ENCODE measurements around the gene ZDHHC16.

- TF ChIP-seq SNAI2 (CRISPR knock-in tag; IDR thresholded peaks at IDR 0.05) (no peak), TOX (CRISPR knock-in tag; IDR thresholded peaks at IDR 0.05; ENCODE audit: borderline replicate concordance) (no peak), ZFP30 (CRISPR knock-in tag; IDR thresholded peaks at IDR 0.05) (no peak), PATZ1 (CRISPR knock-in tag; IDR thresholded peaks at IDR 0.05; ENCODE audit: borderline replicate concordance) (no peak), CSDC2 (CRISPR knock-in tag; IDR thresholded peaks at IDR 0.05) (no peak), BACH2 (CRISPR knock-in tag; IDR thresholded peaks at IDR 0.05; ENCODE audit: borderline replicate concordance) (no peak), ZC3H10 (CRISPR knock-in tag; IDR thresholded peaks at IDR 0.05) (no peak), ZNF565 (CRISPR knock-in tag; conservative IDR thresholded peaks at IDR 0.05; ENCODE audit: low read depth) (no peak), ARNTL (CRISPR knock-in tag; IDR thresholded peaks at IDR 0.05; ENCODE audit: borderline replicate concordance, low read depth) (no peak)
These were observed 51.6 kb downstream of the ZDHHC16 start for GRCh38 chr10:97497572-97498075.
